ENCODE measurements around the gene ZBTB45.

The ZBTB45 gene

DNA sequence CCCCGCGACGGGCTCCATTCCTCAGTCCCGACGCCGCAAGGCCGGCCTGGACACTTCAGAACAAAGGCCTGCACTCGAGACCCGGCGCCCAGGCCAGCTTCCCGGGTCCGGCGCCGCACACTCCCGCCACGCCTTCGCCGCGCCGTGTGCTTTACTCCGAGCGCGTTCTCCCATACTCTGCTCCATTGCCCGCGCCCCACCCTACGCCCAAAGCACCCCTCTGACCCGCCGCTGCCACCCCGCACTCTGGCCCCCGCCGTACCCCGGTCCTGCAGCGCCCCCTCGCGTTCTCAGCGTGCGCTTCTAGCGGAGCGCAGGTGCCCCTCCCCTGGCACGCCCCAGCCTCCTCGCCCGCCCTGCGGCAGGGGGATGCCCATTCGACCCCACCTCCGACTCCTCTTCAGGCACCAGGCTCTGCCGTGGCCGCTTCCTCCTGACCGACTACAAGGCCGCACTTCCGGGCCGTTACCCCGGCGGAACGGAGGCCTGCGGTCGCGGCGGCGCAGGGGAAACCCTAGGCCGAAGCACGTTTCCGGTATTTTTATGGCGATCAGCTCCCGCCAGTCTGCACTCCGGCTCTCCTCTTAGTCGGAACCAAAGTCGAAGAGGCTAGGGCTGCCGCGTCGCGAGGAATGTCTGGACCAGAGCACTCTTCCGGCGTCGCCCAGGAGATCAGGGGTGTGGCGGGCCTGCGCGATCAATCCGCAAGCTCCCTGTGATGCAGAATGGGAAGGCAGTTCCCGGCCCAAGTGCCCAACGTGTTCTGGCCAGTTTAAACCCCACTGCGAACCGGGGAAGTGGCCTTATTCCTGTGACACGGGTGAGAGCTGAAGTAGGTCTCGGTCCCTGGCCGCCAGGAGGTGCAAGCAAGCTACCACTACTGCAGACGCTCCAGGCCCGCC is at the start of gene ZBTB45:
Gene ZBTB45, minus strand, starts transcription at position 456 of the 902 bp plus-strand sequence. CDS start 2,137 bp downstream, outside the sequence.
- Histone ChIP-seq H3K27ac (ENCODE audit: low read depth, low read length) (peak within 1 kb of the TSS; percentile 99), H3K9ac (ENCODE audit: low read depth, low read length) (peak within 1 kb of the TSS; percentile 94), H3K27me3 (ENCODE audit: control insufficient read depth, insufficient read depth, low read length) (no peaks in the 10 kb centered on the region), H3K4me1 (ENCODE audit: control insufficient read depth, insufficient read depth, low read length) (peaks cover 24% of the 10 kb centered on the region), H3K4me3 (ENCODE audit: low read depth, low read length) (peak within 1 kb of the TSS; percentile 71), H3K9me3 (ENCODE audit: control insufficient read depth, insufficient read depth, low read length) (no peaks in the 10 kb centered on the region), H3K36me3 (ENCODE audit: control insufficient read depth, insufficient read depth, low read length) (peaks cover 3% of the 10 kb centered on the region; the same call in 1 of the 2 replicates)

GRCh38 chr19:58568453-58569130 is 49.0 kb upstream of the ZBTB45 start:
- Histone ChIP-seq H3K4me3 (ENCODE audit: low read depth, low read length) (no peak overlapping the region), H3K27ac (ENCODE audit: low read depth, low read length) (no peak overlapping the region), H3K9me3 (ENCODE audit: control insufficient read depth, insufficient read depth, low read length) (no peaks in the 10 kb centered on the region), H3K36me3 (ENCODE audit: control insufficient read depth, insufficient read depth, low read length) (peaks cover 39% of the 10 kb centered on the region), H3K9ac (ENCODE audit: low read depth, low read length) (no peak overlapping the region), H3K27me3 (ENCODE audit: control insufficient read depth, insufficient read depth, low read length) (peaks cover 11% of the 10 kb centered on the region), H3K4me1 (ENCODE audit: control insufficient read depth, insufficient read depth, low read length) (no peaks in the 10 kb centered on the region)

GRCh38 chr19:58566989-58567388 is 47.4 kb upstream of the ZBTB45 start:
- Histone ChIP-seq H3K4me1 (ENCODE audit: control insufficient read depth, insufficient read depth, low read length) (peaks cover 5% of the 10 kb centered on the region; the same call in 1 of the 2 replicates), H3K27ac (ENCODE audit: low read depth, low read length) (no peak overlapping the region), H3K9ac (ENCODE audit: low read depth, low read length) (no peak overlapping the region), H3K4me3 (ENCODE audit: low read depth, low read length) (no peak overlapping the region), H3K27me3 (ENCODE audit: control insufficient read depth, insufficient read depth, low read length) (peaks cover 27% of the 10 kb centered on the region), H3K9me3 (ENCODE audit: control insufficient read depth, insufficient read depth, low read length) (no peaks in the 10 kb centered on the region), H3K36me3 (ENCODE audit: control insufficient read depth, insufficient read depth, low read length) (peaks cover 39% of the 10 kb centered on the region)

GRCh38 chr19:58563823-58564222 is 44.2 kb upstream of the ZBTB45 start:
- Histone ChIP-seq H3K9me3 (ENCODE audit: control insufficient read depth, insufficient read depth, low read length) (no peaks in the 10 kb centered on the region), H3K36me3 (ENCODE audit: control insufficient read depth, insufficient read depth, low read length) (peaks cover 13% of the 10 kb centered on the region), H3K9ac (ENCODE audit: low read depth, low read length) (no peak overlapping the region), H3K27ac (ENCODE audit: low read depth, low read length) (no peak overlapping the region), H3K4me1 (ENCODE audit: control insufficient read depth, insufficient read depth, low read length) (peaks cover 12% of the 10 kb centered on the region), H3K4me3 (ENCODE audit: low read depth, low read length) (no peak overlapping the region), H3K27me3 (ENCODE audit: control insufficient read depth, insufficient read depth, low read length) (peaks cover 41% of the 10 kb centered on the region)

- Histone ChIP-seq H3K4me3 (ENCODE audit: low read depth, low read length) (peak overlapping the region; percentile 59), H3K27ac (ENCODE audit: low read depth, low read length) (no peak overlapping the region), H3K9me3 (ENCODE audit: control insufficient read depth, insufficient read depth, low read length) (no peaks in the 10 kb centered on the region), H3K36me3 (ENCODE audit: control insufficient read depth, insufficient read depth, low read length) (peaks cover 11% of the 10 kb centered on the region), H3K9ac (ENCODE audit: low read depth, low read length) (0 out of 2 replicates have a peak overlapping the region, but pooled peaks have one; percentile 15), H3K4me1 (ENCODE audit: control insufficient read depth, insufficient read depth, low read length) (peaks cover 12% of the 10 kb centered on the region), H3K27me3 (ENCODE audit: control insufficient read depth, insufficient read depth, low read length) (peaks cover 41% of the 10 kb centered on the region)
Measured at GRCh38 chr19:58563034-58563573, 43.5 kb upstream of the ZBTB45 start.

DNA sequence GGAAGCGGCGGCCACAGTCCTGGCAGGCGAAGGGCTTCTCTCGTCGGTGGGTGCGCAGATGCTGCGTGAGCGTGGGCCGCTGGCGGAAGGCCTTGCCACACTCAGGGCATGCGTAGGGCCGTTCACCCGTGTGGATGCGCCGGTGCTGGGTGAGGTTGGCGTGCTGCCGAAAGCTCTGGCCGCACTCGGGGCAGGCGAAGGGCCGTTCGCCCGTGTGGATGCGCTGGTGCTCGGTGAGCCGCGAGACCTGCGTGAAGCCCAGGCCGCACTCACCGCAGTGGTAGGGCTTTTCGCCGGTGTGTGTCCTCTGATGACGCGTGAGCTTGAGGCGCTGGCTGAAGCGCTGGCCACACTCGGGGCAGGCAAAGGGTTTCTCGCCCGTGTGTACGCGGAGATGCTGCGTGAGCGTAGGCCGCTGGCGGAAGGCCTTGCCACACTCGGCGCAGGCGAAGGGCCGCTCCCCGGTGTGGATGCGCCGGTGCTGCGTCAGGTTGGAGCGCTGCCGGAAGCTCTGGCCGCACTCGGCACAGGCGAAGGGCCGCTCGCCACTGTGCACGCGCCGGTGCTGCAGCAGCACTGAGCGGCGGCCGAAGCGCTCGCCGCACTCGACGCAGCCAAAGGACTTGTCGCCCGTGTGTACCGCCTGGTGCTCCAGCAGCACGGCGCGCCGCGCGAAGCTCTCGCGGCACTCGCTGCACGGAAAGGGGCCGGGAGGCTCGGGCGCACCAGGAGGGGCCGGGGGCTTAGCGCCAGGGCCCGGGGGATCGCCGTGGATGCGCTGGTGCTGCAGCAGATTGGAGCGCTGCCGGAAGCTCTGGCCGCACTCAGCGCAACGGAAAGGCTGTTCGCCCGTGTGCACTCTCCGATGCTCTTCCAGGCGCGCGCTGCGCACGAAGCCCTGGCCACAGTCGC is 42.8 kb upstream of the ZBTB45 start:
- Histone ChIP-seq H3K9me3 (ENCODE audit: control insufficient read depth, insufficient read depth, low read length) (no peaks in the 10 kb centered on the region), H3K27ac (ENCODE audit: low read depth, low read length) (no peak overlapping the region), H3K4me1 (ENCODE audit: control insufficient read depth, insufficient read depth, low read length) (peaks cover 12% of the 10 kb centered on the region), H3K27me3 (ENCODE audit: control insufficient read depth, insufficient read depth, low read length) (peaks cover 41% of the 10 kb centered on the region), H3K36me3 (ENCODE audit: control insufficient read depth, insufficient read depth, low read length) (peaks cover 8% of the 10 kb centered on the region), H3K9ac (ENCODE audit: low read depth, low read length) (peak overlapping the region; percentile 15; the same call in 1 of the 2 replicates), H3K4me3 (ENCODE audit: low read depth, low read length) (peak overlapping the region; percentile 59)

DNA sequence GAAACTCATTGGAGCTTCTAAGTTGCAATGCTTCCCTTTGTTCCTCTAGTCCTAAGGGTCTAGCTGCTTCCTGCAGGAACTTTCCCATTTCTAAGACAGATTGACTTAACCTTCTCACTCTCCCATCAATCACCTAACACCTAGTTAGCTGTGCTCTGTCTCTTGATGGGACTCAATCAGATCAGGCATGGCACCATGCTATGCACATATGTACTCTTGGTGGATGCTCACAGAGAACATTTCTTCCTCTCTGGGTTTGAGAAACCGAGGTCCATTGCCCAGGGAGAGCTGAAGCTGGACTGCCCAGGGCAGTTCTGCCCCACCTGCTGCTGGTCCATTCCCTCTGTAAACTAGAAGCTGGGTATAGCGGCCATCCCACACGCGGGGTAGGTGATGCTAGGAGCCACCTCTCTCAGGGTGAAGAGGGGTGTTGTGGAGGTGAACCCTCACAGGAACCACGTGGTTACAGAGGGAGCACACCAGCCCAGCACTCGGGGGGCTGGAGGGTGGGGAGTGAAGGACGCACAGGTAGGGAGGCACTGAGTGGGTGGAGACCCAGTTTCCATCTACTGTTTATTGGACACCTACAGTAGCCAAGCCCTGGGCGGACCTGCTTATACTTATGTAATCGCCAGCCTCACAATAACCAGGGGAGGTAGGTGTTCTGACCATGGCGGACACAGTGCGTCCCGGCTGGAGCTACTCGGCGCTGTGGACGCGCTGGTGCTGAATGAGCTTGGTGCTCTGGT is 41.9 kb upstream of the ZBTB45 start:
- peak overlapping the region; percentile 59; the same call in 1 of the 2 replicates for H3K4me3 ChIP-seq (ENCODE audit: low read depth, low read length)
- H3K27ac ChIP-seq (ENCODE audit: low read depth, low read length) = no peak overlapping the region
- H3K9me3 ChIP-seq (ENCODE audit: control insufficient read depth, insufficient read depth, low read length) = no peaks in the 10 kb centered on the region
- peaks cover 41% of the 10 kb centered on the region for H3K27me3 ChIP-seq (ENCODE audit: control insufficient read depth, insufficient read depth, low read length)
- H3K36me3 ChIP-seq (ENCODE audit: control insufficient read depth, insufficient read depth, low read length) = peaks cover 8% of the 10 kb centered on the region
- no peak overlapping the region for H3K9ac ChIP-seq (ENCODE audit: low read depth, low read length)
- peaks cover 12% of the 10 kb centered on the region for H3K4me1 ChIP-seq (ENCODE audit: control insufficient read depth, insufficient read depth, low read length)

- Histone ChIP-seq H3K27me3 (ENCODE audit: control insufficient read depth, insufficient read depth, low read length) (peaks cover 41% of the 10 kb centered on the region), H3K36me3 (ENCODE audit: control insufficient read depth, insufficient read depth, low read length) (peaks cover 12% of the 10 kb centered on the region), H3K4me3 (ENCODE audit: low read depth, low read length) (no peak overlapping the region), H3K4me1 (ENCODE audit: control insufficient read depth, insufficient read depth, low read length) (peaks cover 12% of the 10 kb centered on the region), H3K9ac (ENCODE audit: low read depth, low read length) (no peak overlapping the region), H3K27ac (ENCODE audit: low read depth, low read length) (no peak overlapping the region), H3K9me3 (ENCODE audit: control insufficient read depth, insufficient read depth, low read length) (no peaks in the 10 kb centered on the region)
Measured at GRCh38 chr19:58560921-58561320, 41.3 kb upstream of the ZBTB45 start.

- Histone ChIP-seq H3K27ac (ENCODE audit: low read depth, low read length) (peak overlapping the region; percentile 100), H3K36me3 (ENCODE audit: control insufficient read depth, insufficient read depth, low read length) (peaks cover 17% of the 10 kb centered on the region), H3K9me3 (ENCODE audit: control insufficient read depth, insufficient read depth, low read length) (no peaks in the 10 kb centered on the region), H3K4me1 (ENCODE audit: control insufficient read depth, insufficient read depth, low read length) (peaks cover 14% of the 10 kb centered on the region), H3K9ac (ENCODE audit: low read depth, low read length) (peak overlapping the region; percentile 65), H3K4me3 (ENCODE audit: low read depth, low read length) (peak overlapping the region; percentile 93), H3K27me3 (ENCODE audit: control insufficient read depth, insufficient read depth, low read length) (peaks cover 41% of the 10 kb centered on the region)
Measured at GRCh38 chr19:58560007-58560887, 40.6 kb upstream of the ZBTB45 start.
